Naive thymus-derived CD4-positive, alpha-beta T cell (primary cell): ENCODE data around the gene GALNT16. TPM values are rescaled to one million over a fixed set of nuclear protein-coding genes. Genes with fewer than 3 reads are reported as not detected.
"Not testable (repeated sequence)": the region's sequence is repeated elsewhere in the genome, so short reads cannot be mapped to it uniquely, and the experiment has no call there.

Source experiments
- ATAC-seq: fragments of 150-1000 bp; cut with Tn5 transposase; 2 replicates; pipeline ENCODE4 v1.10.0; 2021; ENCODE audit warnings: mild to moderate bottlenecking, moderate library complexity
- CTCF ChIA-PET: fragments of 350-600 bp; sonication (Branson Sonifier 250); formaldehyde crosslinking; loops from one replicate; lab custom pipeline; 2021; ENCODE audit warnings: antibody characterized with exemption; lab: Charles Lee
- POLR2A ChIA-PET: fragments of 350-600 bp; sonication (Branson Sonifier 250); formaldehyde crosslinking; loops from one replicate; lab custom pipeline; 2021; ENCODE audit warnings: antibody characterized with exemption, inconsistent platforms; lab: Charles Lee
- DNase-seq, 9 donors: peaks; one replicate each; pipeline versions ENCODE4 v3.0.0 to v3.0.0-alpha.2; 2020 to 2022; ENCODE audit warnings: mixed read lengths in 1 of 9
- H3K27ac ChIP-seq: one replicate; pipeline ENCODE4 v1.7.0; 2013; ENCODE audit warnings: mild to moderate bottlenecking, low read depth, low read length, moderate library complexity
- H3K27me3 ChIP-seq, 2 donors: one replicate each; pipeline ENCODE4 v1.7.0; 2013; ENCODE audit warnings: low read length in 2 of 2, mild to moderate bottlenecking in 2 of 2, moderate library complexity in 2 of 2; ENCODE audit not compliant: control insufficient read depth in 2 of 2, insufficient read depth in 2 of 2
- H3K36me3 ChIP-seq, 3 experiments: 1 replicate in 2 of 3; 2 replicates in 1 of 3; pipeline ENCODE4 v1.7.0; 2013; ENCODE audit warnings: low read length in 3 of 3, mild to moderate bottlenecking in 3 of 3, moderate library complexity in 1 of 3; ENCODE audit not compliant: insufficient read depth in 3 of 3, control insufficient read depth in 2 of 3
- H3K4me1 ChIP-seq, 2 donors: one replicate each; pipeline ENCODE4 v1.7.0; 2013; ENCODE audit warnings: low read length in 2 of 2, mild to moderate bottlenecking in 2 of 2, moderate library complexity in 1 of 2; ENCODE audit not compliant: control insufficient read depth in 2 of 2, insufficient read depth in 2 of 2
- H3K4me3 ChIP-seq: 2 replicates; pipeline ENCODE4 v1.7.0; 2013; ENCODE audit warnings: mild to moderate bottlenecking, low read length
- H3K9me3 ChIP-seq, 3 experiments: 1 replicate in 2 of 3; 2 replicates in 1 of 3; pipeline ENCODE4 v1.7.0; 2013; ENCODE audit warnings: low read length in 3 of 3; ENCODE audit not compliant: control insufficient read depth in 2 of 3
- H3K27ac Mint-ChIP-seq, 9 donors: one replicate each; pipeline ENCODE4 v1.8.0; 2020 to 2022; ENCODE audit warnings: mixed read lengths in 9 of 9, mild to moderate bottlenecking in 8 of 9, moderate library complexity in 5 of 9, inconsistent platforms in 2 of 9
- H3K27me3 Mint-ChIP-seq, 5 donors: one replicate each; pipeline ENCODE4 v1.8.0; 2021 to 2022; ENCODE audit warnings: mixed read lengths in 5 of 5, mild to moderate bottlenecking in 1 of 5
- H3K36me3 Mint-ChIP-seq, 5 donors: one replicate each; pipeline ENCODE4 v1.8.0; 2020 to 2022; ENCODE audit warnings: mixed read lengths in 5 of 5, mild to moderate bottlenecking in 3 of 5, inconsistent platforms in 1 of 5
- H3K4me1 Mint-ChIP-seq, 7 donors: one replicate each; pipeline ENCODE4 v1.8.0; 2020 to 2022; ENCODE audit warnings: mixed read lengths in 7 of 7, mild to moderate bottlenecking in 3 of 7, inconsistent platforms in 1 of 7
- H3K4me3 Mint-ChIP-seq, 10 donors: one replicate each; pipeline ENCODE4 v1.8.0; 2020 to 2022; ENCODE audit warnings: mild to moderate bottlenecking in 10 of 10, mixed read lengths in 10 of 10, moderate library complexity in 6 of 10, inconsistent platforms in 2 of 10
- H3K9me3 Mint-ChIP-seq, 11 donors: one replicate each; pipeline ENCODE4 v1.8.0; 2020 to 2022; ENCODE audit warnings: mixed read lengths in 11 of 11, mild to moderate bottlenecking in 4 of 11, inconsistent platforms in 1 of 11, moderate library complexity in 1 of 11
- intact Hi-C, 2 donors: fragments of 100-400 bp; cut with micrococcal nuclease; formaldehyde crosslinking; loops; one replicate each; pipeline ENCODE4 v1.15.1; 2023
- polyA plus RNA-seq, 2 donors: library from polyadenylated mRNA; unstranded; fragments of 300-500 nt; fragmentation: Illumina TruSeq; gene quantifications; one replicate each; pipeline ENCODE4 v1.2.3, GENCODE V29; 2021
- total RNA-seq, 6 experiments: library from RNA in 5 of 6; stranded (reverse) in 5 of 6; gene quantifications; 1 replicate in 5 of 6; 2 replicates in 1 of 6; pipeline ENCODE4 v1.2.3 and lab custom pipeline; 2021 to 2026

The GALNT16 gene
- total RNA-seq: under 1 TPM in 2 of 5 experiments, not detected in 3; 0.07 to 0.65 TPM
- not detected for polyA plus RNA-seq
- not detected for total RNA-seq (lab: John Stamatoyannopoulos, UW)

GRCh38 chr14:69259527-69260189, at the start of gene GALNT16:
GALNT16 (plus strand) TSS chr14:69260158; CDS start chr14:69260291, 133 bp downstream.
- DNase-seq (no peak), ATAC-seq (no peak)
- H3K9me3 ChIP-seq: no peaks in the 10 kb centered on the region
- no peak within 1 kb of the TSS for H3K4me3 ChIP-seq
- H3K4me1 ChIP-seq: no peaks in the 10 kb centered on the region
- ChIA-PET POLR2A (no interaction called here), CTCF (no interaction called here)
- Mint-ChIP-seq H3K4me3 (peak within 1 kb of the TSS in 9 of 10 donors; percentile 21 to 85 (median 63)), H3K27me3 (peaks cover 30 to 79% (median 48%) of the 10 kb centered on the region in 5 donors), H3K27ac (no peak within 1 kb of the TSS), H3K4me1 (peaks cover 0 to 16% (median 5%) of the 10 kb centered on the region in 7 donors), H3K36me3 (peaks cover 0 to 4% (median 0%) of the 10 kb centered on the region in 5 donors), H3K9me3 (peaks cover 0 to 2% (median 0%) of the 10 kb centered on the region in 11 donors)
- peaks cover 0 to 10% of the 10 kb centered on the region in 2 donors for H3K27me3 ChIP-seq
- no peaks in the 10 kb centered on the region for H3K36me3 ChIP-seq
- intact Hi-C loops: loop anchor here in 1 of 2 donors (5.0 kb wide), 1 partner anchor 313 kb away; the partner anchor contains the start of gene CCDC177
- H3K27ac ChIP-seq: no peak within 1 kb of the TSS

- H3K36me3 Mint-ChIP-seq: peaks cover 3 to 64% (median 32%) of the 10 kb centered on the region in 5 donors
Observed at GRCh38 chr14:69214393-69214792, 45.6 kb upstream of the GALNT16 start.

GRCh38 chr14:69217663-69218062, 42.3 kb upstream of the GALNT16 start:
- H3K9me3 ChIP-seq, POLR2A ChIA-PET, H3K27ac Mint-ChIP-seq, H3K4me3 ChIP-seq, ATAC-seq, H3K4me1 ChIP-seq, H3K27ac ChIP-seq, H3K4me3 Mint-ChIP-seq, H3K4me1 Mint-ChIP-seq, H3K36me3 ChIP-seq, DNase-seq, H3K9me3 Mint-ChIP-seq, CTCF ChIA-PET, H3K27me3 Mint-ChIP-seq, H3K27me3 ChIP-seq: not testable (repeated sequence)
- intact Hi-C loops: loop anchor here in 1 of 2 donors (2.0 kb wide), 1 partner anchor 89 kb away; no protein-coding TSS in a partner anchor
- H3K36me3 Mint-ChIP-seq: peaks cover 3 to 56% (median 38%) of the 10 kb centered on the region in 5 donors

More at GRCh38 chr14:69214393-69214792, 45.6 kb upstream of the GALNT16 start:
- ATAC-seq: no peak
- Histone ChIP-seq H3K27me3 (no peaks in the 10 kb centered on the region), H3K9me3 (no peaks in the 10 kb centered on the region), H3K4me1 (no peaks in the 10 kb centered on the region), H3K27ac (no peak overlapping the region), H3K4me3 (no peak overlapping the region), H3K36me3 (peaks cover 0 to 12% (median 0%) of the 10 kb centered on the region in 3 experiments)
- Mint-ChIP-seq H3K27me3 (no peaks in the 10 kb centered on the region), H3K27ac (no peak overlapping the region), H3K4me1 (peaks cover 0 to 4% (median 0%) of the 10 kb centered on the region in 7 donors), H3K4me3 (no peak overlapping the region), H3K9me3 (peaks cover 0 to 5% (median 0%) of the 10 kb centered on the region in 11 donors)
- no peak for DNase-seq
- intact Hi-C loops: no loop called here
- ChIA-PET POLR2A (interaction anchor here (0.6 kb wide), 1 partner anchor 168 kb away, joined by 3 read pairs; no protein-coding TSS in a partner anchor), CTCF (no interaction called here)

DNA sequence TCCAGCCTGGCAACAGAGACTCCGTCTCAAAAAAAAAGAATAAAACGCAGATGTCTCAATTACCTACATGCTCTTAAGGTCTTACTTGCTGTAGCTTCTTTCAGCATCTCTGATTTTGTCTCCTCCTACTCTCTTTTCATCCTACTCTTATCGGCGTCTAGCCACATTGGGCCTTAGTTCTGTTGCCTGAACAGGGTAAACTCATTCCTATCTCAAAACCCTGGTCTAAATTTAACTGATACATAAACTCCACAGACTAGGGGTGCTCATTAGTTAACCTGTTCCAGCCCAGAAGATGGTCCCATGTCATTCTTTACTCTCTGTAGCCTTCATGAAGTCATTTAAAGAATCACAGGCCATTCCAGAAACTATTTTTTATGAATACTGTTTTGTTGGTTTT, 35.0 kb upstream of the GALNT16 start:
- POLR2A ChIA-PET: no interaction called here
- no peak overlapping the region for H3K4me3 Mint-ChIP-seq
- H3K27me3 Mint-ChIP-seq: no peaks in the 10 kb centered on the region
- ATAC-seq (no peak), DNase-seq (no peak)
- CTCF ChIA-PET: no interaction called here
- Histone ChIP-seq H3K36me3 (peaks cover 0 to 6% (median 0%) of the 10 kb centered on the region in 3 experiments), H3K9me3 (no peaks in the 10 kb centered on the region), H3K27ac (no peak overlapping the region), H3K27me3 (no peaks in the 10 kb centered on the region), H3K4me1 (no peaks in the 10 kb centered on the region), H3K4me3 (no peak overlapping the region)
- intact Hi-C loops: no loop called here
- H3K27ac Mint-ChIP-seq: no peak overlapping the region
- peaks cover 0 to 29% (median 6%) of the 10 kb centered on the region in 5 donors for H3K36me3 Mint-ChIP-seq
- peaks cover 0 to 6% (median 0%) of the 10 kb centered on the region in 7 donors for H3K4me1 Mint-ChIP-seq
- no peaks in the 10 kb centered on the region for H3K9me3 Mint-ChIP-seq

DNA sequence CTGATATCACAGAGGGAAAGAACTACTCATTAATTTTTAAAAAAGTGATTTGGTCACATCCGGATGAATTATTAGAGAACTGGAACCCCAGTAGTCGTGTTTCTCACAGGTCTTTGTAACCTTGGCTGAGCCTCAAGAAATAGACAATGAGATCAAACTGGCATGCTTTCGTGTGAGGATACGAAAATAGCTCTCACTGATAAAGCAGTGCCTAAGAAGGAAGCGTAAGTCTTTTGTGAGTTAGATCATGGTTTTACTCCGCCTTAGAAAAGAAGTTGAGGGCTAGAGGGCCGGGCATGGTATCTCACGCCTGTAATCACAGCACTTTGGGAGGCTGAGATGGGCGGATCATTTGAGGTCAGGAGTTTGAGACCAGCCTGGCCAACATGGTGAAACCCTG, 33.8 kb upstream of the GALNT16 start:
- DNase-seq (no peak), ATAC-seq (no peak)
- no peaks in the 10 kb centered on the region for H3K9me3 ChIP-seq
- CTCF ChIA-PET: interaction anchor here (1.4 kb wide), 1 partner anchor 16 kb away, joined by 3 read pairs; no protein-coding TSS in a partner anchor
- intact Hi-C loops: no loop called here
- H3K27ac ChIP-seq: no peak overlapping the region
- peaks cover 0 to 6% (median 0%) of the 10 kb centered on the region in 3 experiments for H3K36me3 ChIP-seq
- Mint-ChIP-seq H3K27me3 (no peaks in the 10 kb centered on the region), H3K4me3 (no peak overlapping the region), H3K4me1 (peaks cover 0 to 6% (median 0%) of the 10 kb centered on the region in 7 donors), H3K9me3 (no peaks in the 10 kb centered on the region), H3K36me3 (peaks cover 0 to 35% (median 6%) of the 10 kb centered on the region in 5 donors), H3K27ac (no peak overlapping the region)
- POLR2A ChIA-PET: no interaction called here
- no peaks in the 10 kb centered on the region for H3K27me3 ChIP-seq
- H3K4me1 ChIP-seq: no peaks in the 10 kb centered on the region
- H3K4me3 ChIP-seq: no peak overlapping the region

DNA sequence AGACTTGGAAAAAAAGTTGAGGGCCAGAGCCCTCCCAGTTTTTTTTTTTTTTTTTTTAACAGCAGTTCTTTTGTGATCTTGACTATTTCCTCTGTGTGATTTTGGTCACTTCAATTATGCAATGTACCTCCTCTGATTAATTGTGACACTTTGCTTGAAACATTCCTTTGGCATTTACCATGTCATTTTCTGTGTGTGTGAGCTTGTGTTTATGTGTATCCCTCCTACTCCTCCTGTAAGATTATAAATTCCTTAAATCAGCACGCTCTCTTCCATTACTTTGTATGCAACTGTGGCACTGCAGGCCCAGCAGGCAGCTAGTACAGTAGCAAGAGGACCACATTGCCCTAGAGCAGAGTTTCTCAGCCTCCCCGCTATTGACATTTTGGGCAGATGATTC, 33.2 kb upstream of the GALNT16 start:
- POLR2A ChIA-PET: no interaction called here
- no peak for ATAC-seq

More for the DNA sequence above, 33.2 kb upstream of the GALNT16 start:
- Mint-ChIP-seq H3K9me3 (no peaks in the 10 kb centered on the region), H3K36me3 (peaks cover 2 to 41% (median 6%) of the 10 kb centered on the region in 5 donors), H3K27ac (no peak overlapping the region), H3K27me3 (no peaks in the 10 kb centered on the region), H3K4me3 (no peak overlapping the region), H3K4me1 (peaks cover 0 to 6% (median 0%) of the 10 kb centered on the region in 7 donors)
- H3K27ac ChIP-seq: no peak overlapping the region
- peaks cover 0 to 6% (median 0%) of the 10 kb centered on the region in 3 experiments for H3K36me3 ChIP-seq
- no peaks in the 10 kb centered on the region for H3K4me1 ChIP-seq
- no peak for DNase-seq
- H3K9me3 ChIP-seq: no peaks in the 10 kb centered on the region
- H3K27me3 ChIP-seq: no peaks in the 10 kb centered on the region
- no peak overlapping the region for H3K4me3 ChIP-seq
- CTCF ChIA-PET: interaction anchor here (1.4 kb wide), 1 partner anchor 15 kb away, joined by 3 read pairs; no protein-coding TSS in a partner anchor
- intact Hi-C loops: no loop called here
